Islet precursor cell (in vitro differentiated cells): ENCODE data around the gene LZTS2.
"Not testable (repeated sequence)": the region's sequence is repeated elsewhere in the genome, so short reads cannot be mapped to it uniquely, and the experiment has no call there.

Source experiments
- DNase-seq: peaks from one replicate; pipeline ENCODE4 v3.0.0-alpha.2; 2018

LZTS2 gene

GRCh38 chr10:100999742-101000126, at the start of gene LZTS2:
LZTS2 (plus strand) TSS chr10:100999808; CDS start chr10:101002539, 2,731 bp downstream.
- DNase-seq = no peak

DNA sequence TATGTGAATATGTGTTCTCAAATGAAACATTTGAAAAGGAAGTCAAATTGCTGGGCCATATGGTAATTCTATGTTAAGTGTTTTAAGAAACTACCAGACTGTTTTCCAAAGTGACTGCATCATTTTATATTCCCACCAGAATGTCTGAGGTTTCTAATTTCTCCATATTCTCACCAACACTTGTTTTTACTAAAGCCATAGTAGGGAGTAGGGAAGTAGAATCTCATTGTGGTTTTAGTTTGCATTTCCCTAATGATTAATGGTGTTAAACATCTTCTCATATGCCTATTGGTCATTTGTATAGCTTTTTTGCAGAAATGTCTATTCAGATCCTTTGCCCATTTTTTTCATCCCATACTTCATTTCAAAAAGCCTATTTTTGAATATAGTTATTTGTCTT, 39.4 kb upstream of the LZTS2 start:
- no peak for DNase-seq

DNA sequence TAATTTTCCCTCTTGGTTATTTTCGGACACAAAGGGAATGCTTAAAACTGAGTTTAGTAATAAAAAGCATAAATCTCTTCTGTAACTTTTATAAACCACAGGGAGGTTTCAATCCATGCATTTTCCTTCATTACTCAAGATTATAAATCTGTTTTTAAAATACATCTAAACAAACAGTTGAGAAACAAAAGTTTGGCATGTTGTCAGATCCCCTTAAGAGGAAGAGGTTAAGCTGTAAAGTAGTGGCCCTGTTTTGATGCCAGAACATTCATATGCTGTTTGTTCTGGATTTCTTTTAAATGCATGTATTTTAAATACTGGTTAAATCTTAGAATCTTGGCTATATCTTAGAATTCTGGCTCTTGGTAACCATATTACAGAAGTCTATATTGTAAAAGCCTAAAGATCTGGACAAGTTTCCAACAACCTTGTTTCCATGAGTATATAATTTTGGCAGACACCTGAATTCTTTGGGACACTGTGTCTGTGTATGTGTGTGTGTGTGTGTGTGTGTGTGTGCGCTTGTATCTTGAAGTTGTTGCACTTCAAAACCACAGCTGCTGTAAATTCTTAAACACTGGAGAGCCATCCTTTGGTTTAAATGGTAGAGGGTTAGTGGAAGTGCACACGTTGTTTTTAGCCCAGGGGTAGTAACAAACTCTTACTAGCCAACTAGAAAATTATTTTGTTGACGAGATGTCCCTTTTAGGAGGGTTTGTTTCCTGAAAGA, 37.1 kb upstream of the LZTS2 start:
- no peak for DNase-seq

DNA sequence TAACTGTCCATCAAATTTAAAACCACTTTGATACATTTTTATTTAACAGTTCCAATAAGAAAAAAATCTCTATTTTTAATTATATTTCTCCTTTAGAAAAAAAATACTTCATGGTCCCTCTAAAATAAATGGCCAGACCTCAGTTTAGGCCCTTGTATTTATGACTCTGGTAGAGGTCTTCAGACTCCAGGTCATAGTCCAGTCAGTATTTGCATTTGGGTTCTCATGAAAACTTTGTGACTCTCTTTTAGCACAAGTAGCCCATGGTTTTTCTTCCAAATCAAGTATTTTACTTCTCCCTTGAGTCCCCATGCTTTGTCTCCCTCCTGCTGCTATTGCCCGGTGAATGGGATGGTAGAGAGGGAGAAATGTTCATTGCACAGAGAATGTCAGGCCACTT, 35.8 kb upstream of the LZTS2 start:
- no peak for DNase-seq

- no peak for DNase-seq
These were observed 33.8 kb upstream of the LZTS2 start for GRCh38 chr10:100965820-100966219.

GRCh38 chr10:100966887-100967286, 32.7 kb upstream of the LZTS2 start:
- no peak for DNase-seq

GRCh38 chr10:100967332-100967731, 32.3 kb upstream of the LZTS2 start:
- no peak for DNase-seq

DNA sequence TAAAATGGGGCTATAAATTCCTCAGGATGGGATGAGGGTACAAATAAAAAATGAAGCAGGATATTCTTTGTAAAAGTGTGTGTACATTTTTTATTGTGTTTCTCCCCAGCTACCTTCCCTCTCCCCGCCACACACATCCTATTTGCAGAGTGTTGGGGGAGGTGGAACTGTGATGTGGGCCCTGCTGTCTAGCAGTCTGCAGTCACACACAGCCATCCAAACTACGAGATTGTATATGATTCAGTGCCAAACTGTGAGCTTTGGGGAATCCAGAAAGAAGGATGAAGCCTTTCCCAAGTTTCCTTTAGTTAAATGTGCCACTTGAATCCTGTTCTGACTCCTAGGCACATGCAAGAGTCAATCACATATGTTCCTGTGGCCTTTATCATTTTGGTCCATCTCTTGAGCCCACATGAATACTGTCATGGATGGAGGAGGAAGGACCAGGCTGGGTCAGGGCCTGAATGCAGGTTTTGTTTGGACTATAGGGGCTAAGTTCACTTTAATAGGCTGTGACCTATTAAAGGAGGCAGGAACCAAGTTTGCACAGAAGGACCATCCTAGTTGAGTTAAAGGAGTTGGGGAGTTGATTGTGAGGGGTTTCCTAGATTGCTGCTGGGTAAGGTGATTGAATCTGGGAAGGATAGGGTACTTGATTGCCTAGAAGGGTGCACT, 31.4 kb upstream of the LZTS2 start:
- no peak for DNase-seq

GRCh38 chr10:100968863-100969186, 30.8 kb upstream of the LZTS2 start:
- no peak for DNase-seq

- DNase-seq = peak; percentile 82
These were observed 30.2 kb upstream of the LZTS2 start, which contains the start of gene SEMA4G for GRCh38 chr10:100969187-100970075. SEMA4G (plus strand) TSS chr10:100969504; CDS start chr10:100972913, 3,409 bp downstream.

GRCh38 chr10:100970076-100970913, 29.3 kb upstream of the LZTS2 start:
- DNase-seq = no peak

DNA sequence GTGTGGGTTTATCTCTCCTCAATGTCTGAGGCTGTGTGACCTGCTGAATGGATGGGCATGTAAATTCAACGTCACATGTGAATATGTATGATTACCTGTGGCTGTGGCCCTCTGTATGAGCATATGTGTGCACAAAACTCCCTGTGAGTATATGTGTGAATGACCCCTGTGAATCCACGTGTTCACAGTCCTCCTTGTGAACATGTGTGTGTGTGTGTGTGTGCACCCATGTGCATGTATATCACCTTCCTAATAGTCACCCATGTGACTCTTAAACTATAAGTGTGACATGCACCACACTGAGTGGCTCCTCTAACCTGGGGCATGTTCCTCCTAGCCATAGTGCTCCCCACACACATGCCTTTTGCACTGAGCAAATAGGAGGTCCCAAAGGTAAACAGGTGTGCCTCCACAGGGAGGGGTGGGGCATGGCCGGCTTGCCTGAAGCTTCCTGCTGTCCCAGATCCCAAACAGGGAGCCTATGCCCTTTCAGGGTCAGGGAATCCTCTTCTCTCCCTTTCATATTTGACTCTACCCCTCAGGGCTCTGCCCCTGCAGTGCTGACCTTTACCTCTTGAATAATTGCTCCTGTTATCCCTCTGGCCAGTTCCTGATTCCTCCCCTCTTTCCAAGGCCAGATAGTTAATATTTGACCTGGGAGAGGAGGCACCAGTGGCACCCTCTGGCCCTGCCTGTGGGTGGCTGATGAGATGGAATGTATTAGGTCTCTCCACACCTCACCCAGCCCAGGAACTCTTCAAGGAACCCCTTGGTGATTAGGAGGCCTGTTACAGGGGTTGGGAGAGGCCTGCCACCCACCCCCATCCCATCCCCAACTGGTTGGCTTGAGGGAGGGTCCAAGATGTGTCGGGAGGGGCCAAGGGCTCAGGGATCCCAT, 28.4 kb upstream of the LZTS2 start:
- peak; percentile 47 for DNase-seq

DNA sequence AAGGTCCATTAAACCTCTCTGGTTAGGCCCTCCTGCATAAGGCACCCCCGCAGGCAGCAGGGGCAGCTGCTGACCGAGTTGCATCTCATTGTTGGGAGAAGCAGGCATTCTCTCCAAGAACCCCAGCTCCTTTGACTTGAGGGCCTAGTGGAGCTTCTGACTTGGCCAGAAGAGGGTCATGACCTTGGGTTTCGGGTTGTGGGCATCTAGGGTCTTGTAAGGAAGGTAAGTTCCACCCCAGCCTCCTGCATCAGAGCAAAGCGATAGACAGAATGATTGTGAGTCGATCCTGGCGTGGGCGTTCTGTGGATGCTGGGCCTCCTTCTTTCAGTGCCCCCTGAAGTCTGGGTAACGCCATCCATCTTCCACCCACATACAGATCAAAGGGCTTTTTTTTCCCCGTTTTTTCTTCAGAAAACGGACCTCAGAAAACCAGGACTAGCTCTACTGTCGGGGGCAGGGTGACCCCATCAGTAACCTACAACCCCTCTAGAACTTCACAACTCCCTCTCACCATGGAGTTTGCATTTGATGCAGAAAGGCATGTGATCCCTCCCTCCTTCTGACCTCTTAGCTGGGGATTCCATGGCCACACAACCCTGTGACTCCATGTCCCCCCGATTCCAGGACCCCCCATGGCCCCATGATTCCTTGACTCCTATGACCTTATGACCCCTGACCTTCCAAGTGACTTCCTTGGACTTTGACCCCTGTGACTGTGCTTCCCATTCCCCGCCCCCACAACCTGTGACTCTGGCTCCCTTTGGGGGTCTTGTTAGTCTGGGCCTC, 27.3 kb upstream of the LZTS2 start:
- DNase-seq = peak; percentile 32

- peak; percentile 45 for DNase-seq
These were observed 26.6 kb upstream of the LZTS2 start for GRCh38 chr10:100972904-100973535.

- DNase-seq = not testable (repeated sequence)
These were observed 24.2 kb upstream of the LZTS2 start for GRCh38 chr10:100975397-100975796.

DNA sequence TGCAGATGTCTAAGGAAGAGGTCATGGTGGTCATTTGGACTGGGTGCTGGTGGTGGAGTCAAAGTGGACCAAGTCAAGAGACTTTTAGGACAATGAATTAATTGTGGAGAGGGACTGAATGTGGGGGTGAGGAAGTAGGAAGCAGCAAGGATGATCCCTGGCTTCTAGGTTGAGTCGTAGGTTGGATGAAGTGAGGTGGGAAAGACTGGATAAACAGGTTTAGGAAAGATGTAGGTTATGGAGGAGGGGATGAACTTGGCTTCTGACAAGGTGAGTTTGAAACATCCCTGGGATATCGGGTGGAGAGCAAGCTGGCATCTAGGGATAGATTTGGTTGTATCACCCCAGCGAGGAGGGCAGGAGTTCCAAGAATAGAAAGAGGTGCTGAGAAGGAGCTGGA, 22.7 kb upstream of the LZTS2 start:
- DNase-seq = peak; percentile 29

DNA sequence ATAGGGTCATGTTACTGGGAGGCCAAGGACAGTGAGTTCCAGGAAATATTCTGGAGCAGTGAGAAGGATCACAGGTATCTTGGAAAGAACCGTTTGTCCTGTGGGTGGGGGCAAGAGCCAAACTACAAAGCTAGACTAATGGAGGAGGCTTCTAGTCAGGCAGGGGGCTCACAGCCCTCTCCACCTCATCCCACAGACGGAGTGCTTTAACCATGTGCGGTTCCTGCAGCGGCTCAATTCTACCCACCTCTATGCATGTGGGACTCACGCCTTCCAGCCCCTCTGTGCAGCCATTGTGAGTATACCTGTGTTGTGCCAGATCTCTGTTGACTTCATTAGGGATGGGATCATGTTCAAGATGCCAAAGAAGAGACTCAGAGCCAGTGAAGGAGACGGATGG, 22.2 kb upstream of the LZTS2 start:
- peak; percentile 38 for DNase-seq

DNA sequence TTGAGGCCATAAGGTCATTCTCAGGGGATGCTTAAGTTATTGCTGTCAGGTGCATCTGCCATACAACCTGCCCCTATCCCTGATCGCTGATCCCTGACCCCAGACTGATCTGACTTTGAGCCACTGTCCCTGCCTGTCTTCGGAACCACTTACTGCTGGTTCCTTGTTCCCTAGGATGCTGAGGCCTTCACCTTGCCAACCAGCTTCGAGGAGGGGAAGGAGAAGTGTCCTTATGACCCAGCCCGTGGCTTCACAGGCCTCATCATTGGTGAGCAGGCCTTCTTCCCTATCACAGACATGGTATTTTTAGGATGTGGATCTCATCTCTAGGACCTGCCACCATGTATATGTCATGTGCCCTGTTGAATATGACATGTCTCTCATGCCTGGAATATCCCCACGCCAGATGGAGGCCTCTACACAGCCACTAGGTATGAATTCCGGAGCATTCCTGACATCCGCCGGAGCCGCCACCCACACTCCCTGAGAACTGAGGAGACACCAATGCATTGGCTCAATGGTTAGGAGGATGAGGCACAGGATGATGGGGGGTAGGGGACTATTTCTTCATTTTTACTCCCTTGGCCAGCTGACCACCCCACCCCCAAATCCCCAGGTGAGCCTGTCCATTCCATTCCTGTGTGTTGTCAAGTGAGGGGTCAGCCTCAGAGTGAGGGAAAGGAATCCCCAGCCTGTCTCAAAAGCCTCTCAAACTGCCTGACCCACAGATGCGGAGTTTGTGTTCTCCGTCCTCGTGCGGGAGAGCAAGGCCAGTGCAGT, 21.3 kb upstream of the LZTS2 start:
- DNase-seq = peak; percentile 34

- peak; percentile 30 for DNase-seq
These were observed 20.8 kb upstream of the LZTS2 start for GRCh38 chr10:100978901-100979195.
